K562 (cell line): ENCODE measurements around the gene C9orf50. TPM values are rescaled to one million over a fixed set of nuclear protein-coding genes. Genes with fewer than 3 reads are reported as not detected.

ENCODE experiments used
- CBX3 ChIP-seq, 2 experiments: IDR thresholded peaks; 1 replicate in 1 of 2; 2 replicates in 1 of 2; pipeline ENCODE4 v1.6.1; 2012; ENCODE audit warnings: inconsistent platforms in 2 of 2, low read length in 2 of 2, borderline replicate concordance in 1 of 2, control low read depth in 1 of 2
- HNRNPLL ChIP-seq: fragments of 200-400 bp; formaldehyde crosslinking; IDR thresholded peaks from 2 replicates; pipeline ENCODE4 v1.6.1; 2017; ENCODE audit warnings: low read length, low read depth, mild to moderate bottlenecking; ENCODE audit not compliant: poor library complexity, severe bottlenecking
- JUND ChIP-seq, 2 experiments: IDR thresholded peaks; 2 replicates in 1 of 2; 3 replicates in 1 of 2; pipeline ENCODE4 v1.6.1; 2011; ENCODE audit warnings: borderline replicate concordance in 2 of 2, low read depth in 2 of 2, low read length in 2 of 2, improper control_type of control experiment in 1 of 2, missing biosample characterization in 1 of 2, missing genetic modification characterization in 1 of 2, missing genetic modification reagents in 1 of 2
- KAT7 ChIP-seq: sonication (generic); formaldehyde crosslinking; IDR thresholded peaks from 2 replicates; pipeline ENCODE4 v1.8.0; 2022; ENCODE audit warnings: missing genetic modification reagents, mild to moderate bottlenecking, borderline replicate concordance
- MEF2D ChIP-seq: conservative IDR thresholded peaks from 2 replicates; pipeline ENCODE4 v1.6.1; 2016; ENCODE audit warnings: low read depth, missing genetic modification characterization, missing compliant biosample characterization
- NCOR1 ChIP-seq: fragments of 450-650 bp; IDR thresholded peaks from 2 replicates; pipeline ENCODE4 v1.6.1; 2016; ENCODE audit warnings: mild to moderate bottlenecking, moderate library complexity
- PCBP1 ChIP-seq: fragments of 200-400 bp; formaldehyde crosslinking; IDR thresholded peaks from 2 replicates; pipeline ENCODE4 v1.6.1; 2018; ENCODE audit warnings: mild to moderate bottlenecking, low read depth, low read length; ENCODE audit not compliant: poor library complexity, severe bottlenecking
- POLR2A ChIP-seq: fragments of 450-650 bp; conservative IDR thresholded peaks from 2 replicates; pipeline ENCODE4 v1.6.1; 2016
- RNF2 ChIP-seq: sonication (generic); IDR thresholded peaks from 2 replicates; pipeline ENCODE4 v1.6.1; 2016
- SRF ChIP-seq, 2 experiments: fragments of 250-450, 450-650 bp in 1 of 2; sonication (Bioruptor Pico) in 1 of 2; sonication (generic) in 1 of 2; formaldehyde crosslinking; IDR thresholded peaks; 2 replicates each; pipeline versions ENCODE4 v1.5.0 to v1.5.1; 2020 to 2022; ENCODE audit warnings: mild to moderate bottlenecking in 1 of 2, missing genetic modification reagents in 1 of 2
- SRSF3 ChIP-seq: fragments of 200-400 bp; formaldehyde crosslinking; IDR thresholded peaks from 2 replicates; pipeline ENCODE4 v1.6.1; 2016; ENCODE audit warnings: mild to moderate bottlenecking, low read length, moderate library complexity; ENCODE audit not compliant: insufficient read depth
- TEAD2 ChIP-seq: fragments of 450-650 bp; IDR thresholded peaks from 2 replicates; pipeline ENCODE4 v1.6.1; 2016; ENCODE audit warnings: missing genetic modification characterization, control low read depth, missing compliant biosample characterization
- WHSC1 ChIP-seq: IDR thresholded peaks from one replicate; pipeline ENCODE4 v1.6.1; 2012; ENCODE audit warnings: low read length, control low read depth, inconsistent platforms
- ZC3H4 ChIP-seq: sonication (generic); formaldehyde crosslinking; IDR thresholded peaks from 2 replicates; pipeline ENCODE4 v1.9.0; 2021; ENCODE audit warnings: missing genetic modification reagents, borderline replicate concordance
- ZFP1 ChIP-seq: fragments of 450-650 bp; formaldehyde crosslinking; IDR thresholded peaks from 2 replicates; pipeline ENCODE4 v1.4.0; 2020; ENCODE audit warnings: mild to moderate bottlenecking, mixed read lengths
- ZFP36 ChIP-seq: fragments of 150-350 bp; IDR thresholded peaks from 2 replicates; pipeline ENCODE4 v1.6.1; 2018; ENCODE audit warnings: low read length, low read depth; ENCODE audit not compliant: partially characterized antibody
- ZNF143 ChIP-seq: sonication (generic); formaldehyde crosslinking; IDR thresholded peaks from 2 replicates; pipeline ENCODE4 v1.9.0; 2022; ENCODE audit warnings: mild to moderate bottlenecking, missing genetic modification reagents
- ZNF263 ChIP-seq: sonication (generic); formaldehyde crosslinking; IDR thresholded peaks from 2 replicates; pipeline ENCODE4 v1.8.0; 2022; ENCODE audit warnings: mild to moderate bottlenecking, missing genetic modification reagents, borderline replicate concordance
- ZNF274 ChIP-seq: IDR thresholded peaks from 2 replicates; pipeline ENCODE4 v1.6.1; 2011; ENCODE audit warnings: low read depth, mild to moderate bottlenecking, low read length, moderate library complexity, borderline replicate concordance
- ZNF583 ChIP-seq: fragments of 250-450 bp; sonication (Bioruptor Pico); IDR thresholded peaks from 2 replicates; pipeline ENCODE4 v1.4.0; 2020
- ZNF696 ChIP-seq: fragments of 250-450 bp; sonication (Bioruptor Pico); conservative IDR thresholded peaks from 2 replicates; pipeline ENCODE4 v1.4.0; 2020; ENCODE audit warnings: mild to moderate bottlenecking, moderate library complexity
- polyA plus RNA-seq, 8 experiments: library from polyadenylated mRNA; depleted of rRNA in 4 of 8; stranded (reverse) in 5 of 8; unstranded in 3 of 8; fragments of >200 nt; fragmentation: Nextera tagmentation in 2 of 8; fragmentation: Illumina TruSeq in 1 of 8; extraction: Ambion mirVana in 2 of 8; extraction: Trizol in 1 of 8; gene quantifications; 2 replicates each; pipeline versions ENCODE4 v1.2.1 to v1.2.3, GENCODE V29; 2011 to 2014; ENCODE audit warnings: inconsistent platforms in 1 of 8, missing spikeins in 1 of 8
- total RNA-seq, 7 experiments: library from RNA; depleted of rRNA in 6 of 7; stranded (reverse); fragments of >200 nt in 6 of 7; fragmentation: Illumina TruSeq in 2 of 7; extraction: Trizol in 2 of 7; gene quantifications; 2 replicates each; pipeline versions ENCODE4 v1.2.1 to v1.2.3, GENCODE V29; 2011 to 2021; ENCODE audit warnings: low replicate concordance in 1 of 7
- TF ChIP-seq, protein P1 (sequence below): fragments of 450-650 bp; formaldehyde crosslinking; IDR thresholded peaks from 2 replicates; pipeline ENCODE4 v1.4.0; 2020; ENCODE audit warnings: mild to moderate bottlenecking, moderate library complexity
- TF ChIP-seq, protein P2 (sequence below): sonication (generic); formaldehyde crosslinking; IDR thresholded peaks from 2 replicates; pipeline ENCODE4 v1.5.0; 2020; ENCODE audit warnings: missing genetic modification reagents
- TF ChIP-seq, protein P3 (sequence below): fragments of 450-650 bp; IDR thresholded peaks from one replicate; pipeline ENCODE4 v1.6.1; 2018; ENCODE audit warnings: mild to moderate bottlenecking, moderate library complexity; ENCODE audit not compliant: partially characterized antibody

Gene C9orf50
- total and polyA plus RNA-seq, 9 of the 15 experiments (the other 6 are each of a cell fraction or from before 2014, with no cell fraction given) = not detected

DNA sequence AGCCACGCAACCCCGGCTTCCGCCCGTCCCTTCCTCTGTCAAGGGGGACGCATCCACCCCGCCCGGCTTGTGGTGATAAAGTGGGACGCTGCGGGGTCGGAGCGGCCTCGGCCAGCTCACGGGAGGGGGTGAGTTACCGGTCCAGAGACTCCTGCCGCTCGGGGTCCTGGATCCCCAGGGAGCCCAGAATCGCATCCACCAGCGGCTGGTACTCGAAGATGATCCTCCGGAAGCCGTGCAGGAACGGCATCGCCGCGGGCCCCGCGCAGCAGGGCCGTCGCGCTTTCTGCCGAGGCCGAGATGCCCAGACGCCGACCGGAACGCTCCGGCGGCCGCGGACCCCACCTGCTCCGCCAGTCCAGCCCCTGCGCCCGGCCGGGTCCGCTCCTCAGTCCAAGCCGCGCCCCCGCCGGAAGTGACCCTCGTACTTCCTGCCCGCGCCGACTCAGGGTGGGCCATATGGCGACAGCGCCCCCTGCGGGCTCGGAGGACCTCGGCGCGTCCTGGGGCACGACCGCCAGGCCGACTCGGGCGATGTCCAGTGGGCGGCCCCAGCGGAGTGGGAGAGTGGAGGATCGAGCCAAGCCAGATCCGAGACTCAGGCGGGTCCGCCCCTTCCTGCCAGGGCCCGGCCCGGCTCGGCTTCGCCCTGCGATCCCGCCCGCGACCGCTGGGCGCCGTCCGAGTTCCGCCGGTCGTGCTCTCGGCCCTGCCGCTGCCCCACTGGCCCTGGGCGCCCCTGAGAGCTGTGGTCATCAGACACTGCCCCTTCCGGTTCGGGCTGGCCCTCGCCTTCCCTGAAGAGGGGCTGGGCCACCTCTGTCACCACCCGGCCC is 21.1 kb upstream of the C9orf50 start, which contains the start of gene ASB6 (continued):
- TF ChIP-seq ZNF583 (CRISPR knock-in tag) = no peak
- TF ChIP-seq, protein P1, sequence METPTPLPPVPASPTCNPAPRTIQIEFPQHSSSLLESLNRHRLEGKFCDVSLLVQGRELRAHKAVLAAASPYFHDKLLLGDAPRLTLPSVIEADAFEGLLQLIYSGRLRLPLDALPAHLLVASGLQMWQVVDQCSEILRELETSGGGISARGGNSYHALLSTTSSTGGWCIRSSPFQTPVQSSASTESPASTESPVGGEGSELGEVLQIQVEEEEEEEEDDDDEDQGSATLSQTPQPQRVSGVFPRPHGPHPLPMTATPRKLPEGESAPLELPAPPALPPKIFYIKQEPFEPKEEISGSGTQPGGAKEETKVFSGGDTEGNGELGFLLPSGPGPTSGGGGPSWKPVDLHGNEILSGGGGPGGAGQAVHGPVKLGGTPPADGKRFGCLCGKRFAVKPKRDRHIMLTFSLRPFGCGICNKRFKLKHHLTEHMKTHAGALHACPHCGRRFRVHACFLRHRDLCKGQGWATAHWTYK = peak; percentile 51; the same call in 1 of the 2 replicates
- TF ChIP-seq, protein P2, sequence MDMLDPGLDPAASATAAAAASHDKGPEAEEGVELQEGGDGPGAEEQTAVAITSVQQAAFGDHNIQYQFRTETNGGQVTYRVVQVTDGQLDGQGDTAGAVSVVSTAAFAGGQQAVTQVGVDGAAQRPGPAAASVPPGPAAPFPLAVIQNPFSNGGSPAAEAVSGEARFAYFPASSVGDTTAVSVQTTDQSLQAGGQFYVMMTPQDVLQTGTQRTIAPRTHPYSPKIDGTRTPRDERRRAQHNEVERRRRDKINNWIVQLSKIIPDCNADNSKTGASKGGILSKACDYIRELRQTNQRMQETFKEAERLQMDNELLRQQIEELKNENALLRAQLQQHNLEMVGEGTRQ (CRISPR knock-in tag) = no peak
- TF ChIP-seq HNRNPLL = peak; percentile 24
- peak; percentile 70 for TF ChIP-seq RNF2
- peak; percentile 58 for TF ChIP-seq PCBP1
- TF ChIP-seq ZFP1 = no peak
- TF ChIP-seq CBX3 (IDR thresholded peaks at IDR 0.05; ENCODE audit: borderline replicate concordance in 1 of 2, low read length in 2 of 2) = peak in 1 of 2 experiments; percentile 82; a peak in 1 of 3 replicates
- no peak for TF ChIP-seq TEAD2 (tag)
- TF ChIP-seq MEF2D (tag) = no peak
- TF ChIP-seq ZNF696 (CRISPR knock-in tag) = no peak
- peak in 1 of 2 experiments; percentile 83; a peak in 2 of 4 replicates for TF ChIP-seq SRF (CRISPR knock-in tag; IDR thresholded peaks at IDR 0.05)
- no peak for TF ChIP-seq ZNF274
- TF ChIP-seq POLR2A = peak; percentile 68; the same call in 1 of the 2 replicates
- TF ChIP-seq ZFP36 = no peak
- no peak; the same call in 1 of the 2 replicates for TF ChIP-seq ZNF143 (CRISPR knock-in tag)
- TF ChIP-seq NCOR1 = no peak
- peak; percentile 81; the same call in 1 of the 2 replicates for TF ChIP-seq ZNF263 (CRISPR knock-in tag)
- TF ChIP-seq JUND (IDR thresholded peaks at IDR 0.05; ENCODE audit: borderline replicate concordance, low read depth, low read length) = peak; percentile 49; the same call in 1 of the 2 replicates
- TF ChIP-seq JUND (tag; IDR thresholded peaks at IDR 0.05; ENCODE audit: borderline replicate concordance, low read depth, low read length) = no peak; the same call in 2 of the 3 replicates
- peak; percentile 92; the same call in 1 of the 2 replicates for TF ChIP-seq KAT7
- no peak for TF ChIP-seq ZC3H4 (CRISPR knock-in tag)
- no peak for TF ChIP-seq WHSC1
- TF ChIP-seq SRSF3 = no peak
- TF ChIP-seq, protein P3, sequence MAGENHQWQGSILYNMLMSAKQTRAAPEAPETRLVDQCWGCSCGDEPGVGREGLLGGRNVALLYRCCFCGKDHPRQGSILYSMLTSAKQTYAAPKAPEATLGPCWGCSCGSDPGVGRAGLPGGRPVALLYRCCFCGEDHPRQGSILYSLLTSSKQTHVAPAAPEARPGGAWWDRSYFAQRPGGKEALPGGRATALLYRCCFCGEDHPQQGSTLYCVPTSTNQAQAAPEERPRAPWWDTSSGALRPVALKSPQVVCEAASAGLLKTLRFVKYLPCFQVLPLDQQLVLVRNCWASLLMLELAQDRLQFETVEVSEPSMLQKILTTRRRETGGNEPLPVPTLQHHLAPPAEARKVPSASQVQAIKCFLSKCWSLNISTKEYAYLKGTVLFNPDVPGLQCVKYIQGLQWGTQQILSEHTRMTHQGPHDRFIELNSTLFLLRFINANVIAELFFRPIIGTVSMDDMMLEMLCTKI = no peak
